HG03378 (cell line): ENCODE data around the gene ABCC4.

ENCODE experiments used
- ATAC-seq: cut with Tn5 transposase; IDR thresholded peaks from one replicate; pipeline ENCODE4 v1.9.1; 2021; ENCODE audit warnings: mild to moderate bottlenecking, moderate library complexity; ENCODE audit not compliant: unreplicated experiment

ABCC4 gene

DNA sequence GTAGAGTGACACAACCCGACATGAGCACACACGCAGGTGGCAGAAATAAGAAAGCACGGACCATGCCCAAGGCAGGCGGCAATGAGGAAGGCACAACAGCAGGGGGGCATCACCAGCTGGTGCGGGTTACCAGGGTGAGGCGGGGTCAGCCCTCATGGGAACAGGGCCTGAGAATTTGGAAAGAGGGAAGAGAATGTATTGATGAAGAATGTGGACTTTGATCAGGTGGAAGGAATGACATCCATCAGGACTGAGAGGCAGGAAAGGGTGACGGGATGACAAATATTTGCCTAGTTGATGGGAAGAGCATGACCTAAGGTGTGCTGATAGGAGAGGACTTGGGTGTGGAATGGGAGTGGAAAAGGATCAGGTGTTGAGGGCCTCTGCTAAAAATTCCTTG, 177.5 kb downstream of the ABCC4 start:
- ATAC-seq: no peak

DNA sequence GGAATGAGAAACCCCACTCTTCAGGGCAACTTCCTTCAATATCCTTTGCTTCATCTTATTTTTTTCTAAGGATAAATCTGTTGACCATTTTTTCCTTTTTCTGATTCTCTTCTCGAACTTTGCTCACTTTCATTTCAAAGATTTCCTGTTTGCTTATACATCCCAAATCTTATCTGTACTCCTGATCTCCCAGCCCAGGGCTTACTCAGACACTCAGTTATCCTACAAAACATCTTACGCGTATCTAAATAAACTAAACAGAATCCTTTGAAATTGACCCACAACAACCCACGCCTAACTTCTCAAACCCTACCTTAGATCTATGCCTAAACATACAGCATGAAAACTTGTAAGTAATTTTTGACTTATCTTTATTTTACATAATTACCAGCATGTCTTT, 179.2 kb downstream of the ABCC4 start:
- ATAC-seq: no peak

DNA sequence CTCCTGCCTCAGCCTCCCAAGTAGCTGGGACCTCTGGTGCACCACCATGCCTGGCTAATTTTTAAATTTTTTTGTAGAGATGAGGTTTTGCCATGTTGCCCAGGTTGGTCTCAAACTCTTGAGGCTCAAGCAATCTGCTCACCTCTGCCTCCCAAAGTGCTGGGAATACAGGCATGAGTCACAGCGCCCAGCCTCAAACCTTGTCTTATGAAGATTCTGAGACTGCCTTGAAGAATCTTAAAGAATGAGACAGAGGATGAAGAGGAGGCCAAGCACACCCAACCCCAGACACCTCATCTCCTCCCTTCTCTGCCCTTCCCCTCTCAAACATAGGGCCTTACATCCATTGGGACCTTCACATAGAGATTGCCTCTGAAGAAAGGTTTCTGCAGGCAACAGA, 179.7 kb downstream of the ABCC4 start:
- ATAC-seq: no peak

DNA sequence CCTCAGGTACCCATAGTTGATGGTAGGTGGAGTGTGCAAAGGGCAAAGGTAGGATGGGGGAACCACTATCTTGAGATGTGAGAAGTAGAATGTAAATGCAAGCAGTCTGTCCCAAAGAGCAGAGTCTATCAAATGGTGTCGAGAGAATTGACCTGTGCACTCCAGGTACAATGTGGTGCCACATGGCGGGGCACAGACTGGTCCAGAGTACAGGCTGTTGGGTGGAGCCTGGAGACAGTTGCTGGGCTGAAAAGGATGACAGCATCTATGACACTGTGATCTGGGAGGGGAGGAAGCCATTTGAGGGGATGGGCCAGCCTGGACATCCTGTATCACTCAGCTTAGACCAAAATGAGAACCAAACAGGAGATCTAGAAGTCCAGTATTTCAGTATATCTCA, 180.6 kb downstream of the ABCC4 start:
- ATAC-seq: no peak

DNA sequence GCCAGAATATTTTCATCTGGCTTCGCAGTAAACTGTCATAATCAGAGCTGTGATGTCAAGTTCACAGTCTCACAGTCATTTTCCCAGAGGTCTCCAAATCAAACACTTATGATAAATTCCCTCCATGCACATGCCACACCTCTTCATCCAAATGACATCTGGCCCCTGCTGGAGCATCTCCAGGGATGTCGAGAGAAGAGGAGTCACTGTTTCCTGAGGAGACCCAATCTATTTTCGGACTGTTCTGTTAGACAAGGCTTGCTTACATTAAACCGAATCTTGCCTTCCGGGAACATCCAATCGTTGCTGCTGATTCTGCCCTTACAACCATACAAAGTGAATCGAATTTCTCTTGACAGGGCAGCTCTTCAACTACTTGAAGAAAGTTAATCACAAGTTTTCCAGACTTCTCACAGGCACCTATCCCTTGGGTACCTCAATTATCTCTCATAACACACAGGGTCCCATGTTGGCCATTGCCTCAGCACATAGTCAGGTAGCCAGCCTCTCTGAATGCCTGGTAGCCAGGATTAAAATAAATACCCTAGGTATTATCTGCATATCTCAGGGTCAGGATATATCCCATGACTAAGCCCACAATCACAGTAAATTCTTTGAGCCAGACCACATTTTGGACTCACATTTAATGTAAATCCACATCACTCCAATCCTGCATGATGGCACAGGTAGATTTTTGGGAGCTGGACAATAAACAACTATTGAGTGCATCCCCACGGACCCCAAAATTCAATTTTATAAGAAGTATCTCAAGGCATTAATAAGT, 182.5 kb downstream of the ABCC4 start:
- ATAC-seq: no peak

DNA sequence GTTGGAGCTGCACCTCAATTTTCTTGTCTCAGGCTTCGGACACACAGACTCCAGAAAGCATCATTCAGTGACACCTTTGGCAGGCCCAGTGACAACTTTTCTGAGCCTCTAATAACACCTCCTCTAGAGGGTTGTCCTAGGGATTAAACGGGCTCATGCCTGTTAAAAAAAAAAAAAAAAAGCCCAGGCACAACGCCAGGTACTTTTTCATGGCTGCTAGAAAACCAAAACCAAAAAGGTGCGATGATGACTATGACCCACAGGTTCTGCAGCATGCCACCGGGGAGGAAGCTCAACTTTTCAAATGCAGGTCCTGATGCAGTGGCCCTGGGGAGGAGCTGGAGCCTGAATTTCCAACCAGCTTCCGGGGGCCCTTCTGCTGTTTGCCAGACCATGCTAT, 184.2 kb downstream of the ABCC4 start:
- peak; percentile 59 for ATAC-seq

DNA sequence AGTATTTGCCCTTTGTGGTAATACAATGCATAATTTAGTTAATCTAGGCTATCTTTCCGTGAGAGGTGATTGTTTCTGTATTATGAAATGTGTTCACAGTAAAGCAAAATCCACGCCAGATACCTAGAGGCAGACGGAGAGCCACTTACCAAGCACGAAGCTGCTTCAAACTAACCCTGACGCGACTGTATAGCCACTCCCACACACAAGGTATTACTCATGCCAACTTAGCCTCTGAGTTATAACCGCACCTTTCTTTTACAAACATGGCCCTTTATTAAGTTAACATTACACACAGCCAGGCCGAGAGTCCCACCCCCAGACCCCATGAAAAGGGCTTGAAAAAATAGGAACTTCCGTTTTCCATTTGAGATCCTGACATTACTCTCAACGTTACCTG, 185.7 kb downstream of the ABCC4 start:
- ATAC-seq: no peak

DNA sequence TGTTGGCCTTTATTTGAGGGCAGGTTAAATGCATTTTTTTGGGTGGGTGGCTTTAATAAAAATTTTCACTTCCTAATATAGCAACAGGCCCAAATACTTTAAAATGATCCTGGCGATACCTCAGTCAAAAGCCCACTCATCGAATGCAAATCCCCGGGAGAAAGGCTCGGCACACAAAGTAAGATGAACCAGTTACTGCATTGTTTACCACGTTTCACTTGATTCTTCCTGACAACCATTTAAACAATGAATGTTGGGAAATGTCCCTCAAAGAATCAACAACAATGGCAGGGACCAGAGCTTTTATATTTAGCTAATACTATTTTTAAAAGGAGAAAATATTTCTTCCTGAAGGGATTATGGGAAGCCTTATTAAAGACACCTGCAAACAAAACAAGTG, 187.7 kb downstream of the ABCC4 start:
- no peak for ATAC-seq

DNA sequence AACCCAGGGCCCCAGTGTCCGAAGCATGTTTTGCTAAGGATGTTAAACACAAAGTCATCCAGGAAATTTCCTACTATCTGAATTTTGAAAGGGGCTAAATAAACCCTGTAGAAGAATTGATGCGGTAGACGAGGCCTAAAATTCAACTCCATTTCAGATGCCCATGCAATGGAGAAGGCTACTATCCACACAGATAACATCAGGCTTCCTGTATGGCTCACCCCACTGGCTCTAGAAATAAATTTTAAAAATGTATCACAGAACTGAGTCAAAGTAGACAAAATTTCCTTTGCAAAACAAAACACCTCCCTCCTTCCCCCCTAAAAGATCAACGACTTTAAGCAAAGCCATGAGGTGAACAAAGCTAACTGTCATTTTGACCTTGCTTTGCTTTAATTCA, 188.4 kb downstream of the ABCC4 start:
- no peak for ATAC-seq

DNA sequence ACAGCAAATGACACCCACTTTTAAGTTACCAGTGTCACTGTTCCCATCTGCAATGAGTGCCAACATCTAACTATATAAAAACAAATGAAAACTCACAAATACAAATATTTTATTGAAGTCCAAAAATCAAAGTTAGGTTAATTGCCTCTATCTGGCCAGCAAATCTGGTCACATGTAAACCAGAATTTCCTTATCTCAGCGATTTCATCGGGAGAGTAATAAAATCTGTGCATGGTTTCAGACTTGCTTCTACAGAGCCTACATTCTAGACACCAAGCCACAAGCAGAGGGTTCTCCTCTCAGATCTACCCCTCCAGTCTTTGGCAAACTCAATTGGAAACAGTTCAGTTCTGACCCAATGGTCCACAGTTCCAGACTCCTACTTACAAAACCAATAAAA, 189.6 kb downstream of the ABCC4 start:
- no peak for ATAC-seq

DNA sequence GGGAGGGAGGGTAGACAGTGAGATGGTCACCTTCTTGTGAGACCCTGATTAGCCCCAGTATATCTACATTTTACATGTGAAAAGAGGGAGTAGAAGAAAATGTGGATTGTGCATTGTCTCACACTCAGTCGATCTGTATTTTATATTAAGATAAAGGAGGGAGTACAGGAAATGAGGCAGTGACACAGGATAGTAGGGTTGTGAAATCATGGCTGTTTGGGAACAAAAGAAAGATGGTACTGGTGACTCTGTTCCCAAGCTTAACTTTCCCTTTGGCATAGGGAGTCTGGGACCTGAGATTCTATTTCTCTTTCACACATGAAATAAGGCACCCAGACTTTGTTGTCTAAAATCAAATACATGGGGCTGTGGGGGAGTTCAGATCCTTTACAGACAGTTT, 194.7 kb downstream of the ABCC4 start:
- no peak for ATAC-seq

DNA sequence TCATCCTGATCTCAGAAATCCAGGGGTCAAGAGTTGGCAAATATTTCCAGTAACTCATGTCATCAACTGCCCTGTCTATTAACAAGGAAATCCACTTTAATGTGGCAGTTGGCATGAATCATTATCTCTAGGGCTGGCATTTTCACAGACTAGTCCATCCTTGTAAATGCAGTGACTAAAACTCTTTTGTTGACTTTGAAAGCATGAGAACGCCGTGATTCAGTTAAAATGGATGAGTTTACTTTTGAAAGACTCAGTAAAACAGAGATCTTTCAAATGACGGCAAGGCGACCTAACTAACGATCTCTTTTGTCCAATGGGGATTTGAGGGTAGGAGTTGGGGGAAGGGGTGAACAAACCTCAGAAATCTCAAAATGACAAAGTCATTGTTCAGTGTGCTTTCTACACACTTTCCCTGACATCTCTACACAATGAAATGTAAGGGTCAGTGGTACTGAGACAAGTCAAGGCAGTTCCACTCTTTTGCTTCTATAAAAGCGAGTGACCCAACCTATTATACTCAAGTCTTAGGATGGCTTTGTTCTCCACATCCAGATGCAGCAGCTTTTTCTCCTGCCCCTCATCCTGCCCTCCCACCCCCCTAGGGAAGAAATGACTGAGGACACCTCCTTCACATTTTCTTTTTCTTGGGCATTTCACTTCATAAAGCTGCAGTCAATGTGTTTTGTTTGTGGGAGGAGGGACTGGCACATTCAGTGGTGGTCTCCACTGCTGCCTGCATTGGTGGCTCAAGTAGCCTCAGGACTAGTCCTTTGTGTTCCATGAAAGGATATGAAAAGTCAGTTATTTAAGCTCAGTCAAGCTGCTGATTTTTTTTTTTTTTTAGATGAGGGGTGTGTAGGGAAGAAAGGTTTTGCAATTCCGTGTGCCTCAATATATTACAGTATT, 200.5 kb downstream of the ABCC4 start:
- ATAC-seq: no peak

DNA sequence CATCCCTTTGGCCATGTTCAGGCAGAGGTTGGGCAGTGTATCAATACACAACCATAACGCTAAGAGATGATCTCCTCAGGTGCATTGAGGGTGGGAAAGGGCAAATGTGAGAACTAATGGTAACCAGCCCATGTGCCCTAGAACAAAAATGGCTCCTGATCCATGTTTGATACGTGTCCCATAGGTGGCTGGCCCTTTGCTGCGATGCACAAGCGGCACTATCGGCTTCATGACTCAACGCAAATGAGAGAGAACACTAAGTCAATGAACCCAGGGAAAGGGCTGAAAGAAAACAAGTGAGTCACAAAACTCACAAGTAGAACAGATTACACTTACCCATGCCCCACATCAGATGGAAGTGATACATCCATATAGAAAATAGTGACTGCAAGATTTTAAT, 201.7 kb downstream of the ABCC4 start:
- ATAC-seq: no peak

DNA sequence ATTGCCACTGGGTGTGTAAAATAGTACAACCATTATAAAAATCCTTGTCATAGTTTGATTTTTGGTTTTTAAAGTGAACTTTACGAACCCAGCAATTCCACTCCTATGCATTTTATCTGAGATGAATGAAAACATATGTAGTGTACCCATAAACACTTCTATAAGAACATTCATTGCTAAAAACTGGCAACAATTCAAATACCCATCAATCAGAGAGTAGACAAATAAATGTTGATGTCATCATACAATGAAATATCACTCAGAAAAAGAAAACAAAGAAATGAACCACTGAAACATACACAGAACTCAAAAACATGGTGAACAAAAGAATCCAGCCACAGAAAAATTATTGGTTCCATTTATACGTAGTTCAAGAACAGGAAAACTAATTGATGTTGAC, 202.3 kb downstream of the ABCC4 start:
- ATAC-seq: no peak

DNA sequence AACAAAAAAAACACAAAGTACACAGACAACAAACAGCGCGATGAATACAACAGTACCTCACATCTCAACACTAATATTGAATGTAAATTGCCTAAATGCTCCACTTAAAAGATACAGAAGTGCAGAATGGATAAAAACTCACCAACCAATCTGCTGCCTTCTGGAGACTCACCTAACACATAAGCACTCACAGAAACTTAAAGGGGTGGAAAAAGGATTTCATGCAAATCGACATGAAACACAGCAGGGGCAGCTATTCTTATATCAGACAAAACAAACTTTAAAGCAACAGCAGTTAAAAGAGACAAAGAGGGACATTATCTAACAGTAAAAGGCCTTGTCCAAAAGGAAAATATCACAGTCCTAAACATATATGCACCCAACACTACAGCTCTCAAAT, 209.5 kb downstream of the ABCC4 start:
- ATAC-seq: no peak

DNA sequence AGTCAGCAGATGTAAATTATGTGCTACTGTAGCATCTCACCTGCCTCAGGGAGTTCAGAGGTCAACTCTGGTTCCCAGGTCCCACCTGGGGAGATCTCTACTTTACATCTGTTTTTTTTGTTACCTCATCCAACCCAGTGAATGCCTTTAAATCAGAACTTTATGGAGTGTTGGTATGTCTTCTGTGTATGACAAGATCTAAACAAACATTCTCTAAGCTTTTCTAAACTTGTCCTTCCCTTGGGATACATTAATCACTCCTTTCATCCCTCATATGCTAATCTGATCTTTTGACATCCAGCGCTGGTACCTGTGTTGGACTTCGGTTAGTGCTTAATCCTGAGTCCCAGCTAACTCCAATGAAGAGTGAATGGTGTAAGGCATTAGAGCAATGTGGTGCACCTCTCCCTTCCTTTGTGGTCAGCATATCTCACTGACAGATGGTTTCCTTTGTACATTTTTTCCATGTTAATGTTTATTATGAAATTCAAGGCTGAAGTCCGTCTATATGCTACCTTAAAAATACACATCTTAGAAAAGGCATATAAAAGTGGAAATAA, 213.4 kb downstream of the ABCC4 start:
- ATAC-seq: no peak

DNA sequence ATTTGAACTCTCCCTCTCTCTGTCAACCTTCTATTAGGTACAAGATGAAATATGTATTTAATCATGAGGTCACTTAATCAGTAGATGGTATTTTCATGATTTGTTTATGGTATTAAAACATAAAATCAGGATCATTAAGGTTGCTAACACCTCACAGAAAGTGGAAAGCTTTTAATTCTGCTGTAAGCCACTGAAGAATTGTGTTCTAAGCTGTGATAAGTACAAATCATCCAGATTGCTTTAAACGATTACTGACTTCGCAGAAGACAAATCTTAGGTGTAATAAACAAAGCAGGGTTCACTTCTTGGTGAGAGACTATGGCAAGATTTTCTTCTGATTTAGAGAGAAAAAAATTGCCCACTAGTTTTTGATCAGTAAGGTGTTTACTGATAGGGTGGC, 214.5 kb downstream of the ABCC4 start:
- no peak for ATAC-seq

DNA sequence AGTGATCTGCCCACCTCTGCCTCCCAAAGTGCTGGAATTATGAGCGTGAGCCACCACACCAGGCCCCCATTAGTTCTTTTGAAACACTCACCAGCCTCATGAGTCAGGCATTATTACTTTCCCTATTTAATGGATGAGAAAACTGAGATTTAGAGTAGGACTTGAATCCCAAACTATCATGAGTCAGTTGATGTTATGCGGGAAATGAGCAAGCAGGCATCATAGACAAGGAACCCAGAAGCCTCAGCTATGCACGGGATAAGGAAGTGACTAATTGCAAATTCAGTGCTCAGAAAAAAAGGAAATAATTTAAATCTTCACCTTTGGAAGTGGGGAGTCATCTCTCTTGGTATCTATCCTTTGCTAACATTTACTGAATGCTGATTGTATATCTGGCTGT, 217.5 kb downstream of the ABCC4 start:
- ATAC-seq: no peak

DNA sequence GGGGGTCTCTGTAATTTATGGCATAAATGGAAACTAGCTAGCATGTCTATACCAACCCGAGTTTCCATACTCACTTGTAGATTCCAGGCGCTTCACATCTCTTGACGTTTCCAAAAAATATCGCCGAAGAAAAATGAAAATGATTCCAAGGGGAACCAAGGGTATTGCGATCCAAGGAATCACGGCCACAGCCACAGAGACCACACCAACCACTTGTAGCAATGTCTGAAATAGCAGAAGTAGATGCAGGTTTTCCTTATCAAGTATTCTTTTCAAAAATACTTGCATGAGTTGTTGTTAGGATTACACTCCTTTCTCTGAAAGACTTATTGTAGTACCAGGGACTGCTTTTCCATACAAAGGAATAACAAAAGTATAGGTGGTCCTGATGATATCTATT, 218.2 kb downstream of the ABCC4 start:
- ATAC-seq: no peak

DNA sequence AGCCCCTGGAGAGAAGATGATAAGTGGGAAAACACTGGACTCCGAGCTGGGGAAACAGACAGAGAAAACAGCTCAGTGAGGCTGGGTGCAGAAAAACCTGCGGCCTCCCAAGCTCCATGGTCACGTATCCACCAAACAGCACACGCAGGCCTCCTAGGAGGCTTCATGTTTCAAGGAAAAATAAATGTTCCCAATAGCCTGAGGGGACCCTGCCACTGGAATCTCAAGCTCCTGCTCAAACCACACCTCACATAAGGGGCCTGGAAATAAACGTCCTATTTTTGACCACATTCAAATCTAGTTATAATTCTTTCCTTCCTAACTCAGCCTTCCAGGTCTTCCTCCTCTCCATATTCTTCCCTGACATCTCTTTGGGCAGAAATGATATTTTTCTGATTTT, 225.7 kb downstream of the ABCC4 start:
- ATAC-seq: no peak

DNA sequence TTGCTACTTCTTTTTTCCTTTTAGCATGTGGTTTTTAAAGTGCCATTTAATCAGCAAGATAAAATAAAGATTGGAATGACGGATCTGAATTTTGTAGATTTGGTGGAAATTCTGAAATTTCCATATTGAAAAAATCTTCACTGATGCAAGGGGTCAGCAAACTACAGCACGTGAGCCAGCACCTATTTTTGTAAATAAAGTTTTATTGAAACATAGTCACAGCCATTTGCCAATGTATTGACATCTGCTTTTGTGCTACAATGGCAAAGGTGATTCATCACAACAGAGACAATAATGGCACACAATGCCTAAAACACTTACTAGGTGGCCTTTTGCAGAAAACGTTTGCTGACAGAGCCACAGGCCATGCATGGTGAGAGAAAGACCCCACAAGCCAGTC, 226.4 kb downstream of the ABCC4 start:
- ATAC-seq: no peak

DNA sequence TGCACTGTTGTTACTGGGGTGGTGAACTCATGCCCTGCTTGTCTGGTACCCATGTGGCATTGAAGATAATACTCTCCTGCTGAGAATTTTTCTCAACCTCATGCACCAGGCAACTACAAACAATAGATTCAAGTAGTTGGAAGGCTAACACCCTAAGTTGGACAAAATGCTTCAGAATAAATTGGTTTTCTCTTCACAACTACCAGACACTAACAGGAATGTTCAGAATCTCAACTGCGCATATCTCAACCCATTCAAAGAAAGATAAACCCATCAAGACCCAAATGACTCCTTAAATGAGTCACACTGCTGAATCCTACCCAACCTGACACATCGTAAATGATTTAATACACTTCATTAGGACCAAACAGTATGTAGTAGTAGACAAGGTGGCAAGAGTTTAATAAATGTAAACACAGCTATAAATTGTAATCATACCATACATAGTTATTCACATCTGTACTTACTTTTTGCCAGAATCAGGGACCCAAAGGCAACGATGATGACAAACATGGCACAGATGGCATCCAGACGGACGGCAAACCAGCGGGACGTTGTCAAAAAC, 227.4 kb downstream of the ABCC4 start:
- ATAC-seq: no peak
